ENCODE measurements around the gene TSPAN17. TPM values are rescaled to one million over a fixed set of nuclear protein-coding genes. Genes with fewer than 3 reads are reported as not detected.

Gene TSPAN17
- total RNA-seq, 2 donors from 2014 or later: 24.1 to 37.6 TPM

DNA sequence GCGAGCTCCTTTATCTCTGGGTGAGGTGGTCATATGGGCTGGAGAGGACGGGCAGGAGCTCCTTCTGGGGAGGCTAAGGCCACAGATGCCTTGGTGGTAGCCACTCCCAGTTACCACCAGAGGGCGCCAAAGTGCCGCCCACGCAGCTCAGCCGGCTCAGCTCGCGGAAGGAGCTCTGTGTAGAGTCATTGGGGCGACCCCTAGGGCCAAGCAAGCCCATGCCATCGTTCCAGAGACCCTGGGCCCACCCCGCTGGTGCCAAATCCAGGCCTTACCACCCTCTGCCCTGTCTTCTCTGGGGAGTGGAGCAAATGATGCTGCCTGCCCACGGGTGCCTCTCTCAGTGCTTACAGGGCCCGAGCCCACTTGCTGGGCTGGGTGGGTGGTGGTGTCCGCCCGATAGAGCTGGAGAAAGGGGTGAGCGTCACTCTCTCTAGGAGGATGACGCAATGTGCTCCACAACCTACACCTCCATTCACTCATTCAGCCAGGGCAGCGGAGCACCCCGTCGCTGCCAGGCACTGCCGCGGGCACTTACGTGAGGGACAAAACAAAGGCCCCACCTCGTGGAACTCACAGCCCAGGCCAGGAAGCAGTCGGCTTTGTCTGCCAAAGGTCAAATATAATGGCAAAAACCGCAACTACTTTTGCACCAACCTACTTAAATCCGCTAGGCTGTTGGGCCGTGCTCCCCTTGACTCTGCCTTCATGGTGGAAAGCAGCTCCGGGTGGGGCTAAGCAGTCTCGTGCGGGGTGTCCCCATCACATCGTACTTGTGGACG lies 13.8 kb downstream of the TSPAN17 start:
- WGBS, 2 donors: 38 to 56% methylated on average over 24 to 33 of the region's 33 CpGs
- H3K4me3 ChIP-seq: no peak overlapping the region
- TF ChIP-seq POLR2A (IDR thresholded peaks at IDR 0.05): peak in 1 of 3 donors; percentile 4
- TF ChIP-seq CTCF (IDR thresholded peaks at IDR 0.05): peak; percentile 81 to 98 (median 88)
- H3K27ac ChIP-seq: no peak overlapping the region
- ATAC-seq (peak; percentile 82), DNase-seq (peak; percentile 70 to 77 (median 74))
- H3K4me1 ChIP-seq: peaks cover 5% of the 10 kb centered on the region
- intact Hi-C loops (cut with DNase I): no loop called here
- H3K36me3 ChIP-seq (replicated peaks in 1 of 2; ENCODE audit: insufficient read depth in 1 of 2, low read depth in 2 of 2): no peaks in the 10 kb centered on the region
- H3K27me3 ChIP-seq: peaks cover 0 to 3% of the 10 kb centered on the region in 2 donors
- H3K9me3 ChIP-seq: no peaks in the 10 kb centered on the region

GRCh38 chr5:176661676-176662075 lies 14.4 kb downstream of the TSPAN17 start:
- ATAC-seq: no peak
- Histone ChIP-seq H3K4me1 (peaks cover 5% of the 10 kb centered on the region), H3K36me3 (replicated peaks in 1 of 2; ENCODE audit: insufficient read depth in 1 of 2, low read depth in 2 of 2) (no peaks in the 10 kb centered on the region), H3K9me3 (no peaks in the 10 kb centered on the region), H3K4me3 (no peak overlapping the region), H3K27me3 (peaks cover 0 to 3% of the 10 kb centered on the region in 2 donors), H3K27ac (no peak overlapping the region)
- no peak for DNase-seq
- 68 to 75% methylated on average over 10 of the region's 10 CpGs for WGBS, 2 donors
- intact Hi-C loops (cut with DNase I): no loop called here
- TF ChIP-seq POLR2A (IDR thresholded peaks at IDR 0.05) (no peak), CTCF (IDR thresholded peaks at IDR 0.05) (no peak)

DNA sequence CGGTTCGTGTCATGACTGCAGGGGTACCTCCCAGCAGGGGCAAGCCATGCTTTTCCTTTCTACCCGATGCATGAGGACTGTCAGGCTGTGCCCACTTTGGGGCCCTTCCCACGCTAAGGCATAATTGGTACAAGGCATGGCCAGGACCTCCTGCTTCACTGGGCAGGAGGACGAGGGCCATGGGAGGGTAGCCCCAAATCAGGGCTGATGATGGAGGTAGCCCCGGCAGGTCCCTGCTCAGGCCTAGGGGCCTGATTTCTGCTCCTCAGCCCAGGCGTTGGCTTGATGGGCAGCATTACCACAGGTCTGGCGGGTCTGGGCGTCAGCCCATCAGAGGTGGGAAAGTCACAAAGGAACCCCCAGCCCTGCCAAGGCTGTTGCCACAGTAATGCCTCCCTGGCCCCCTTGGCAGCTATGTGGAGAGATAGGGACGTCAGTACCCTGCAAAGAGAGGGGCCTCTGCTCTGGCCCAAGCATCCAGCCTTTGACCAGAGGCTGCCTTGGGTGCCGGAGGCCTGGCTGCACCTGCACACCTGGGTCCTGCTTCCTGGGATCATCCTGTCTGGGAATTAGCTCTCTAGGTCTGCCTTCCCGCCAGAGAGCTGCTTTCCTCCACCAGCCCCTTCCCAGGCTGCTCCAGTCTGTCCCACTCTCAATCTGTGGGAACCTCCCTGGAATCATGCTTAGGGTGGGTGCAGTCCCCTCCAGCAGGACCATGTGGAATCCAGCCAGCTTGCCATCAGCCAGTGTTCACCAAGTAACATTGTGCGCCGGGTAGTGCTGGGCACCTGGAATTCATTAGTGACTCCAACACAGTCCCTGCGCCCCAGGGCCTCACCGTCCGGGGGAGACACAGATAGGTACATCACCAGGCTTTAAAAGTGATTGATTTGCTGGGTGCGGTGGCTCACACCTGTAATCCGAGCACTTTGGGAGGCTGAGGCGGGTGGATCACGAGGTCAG lies 15.4 kb downstream of the TSPAN17 start:
- TF ChIP-seq CTCF (IDR thresholded peaks at IDR 0.05) (no peak), POLR2A (IDR thresholded peaks at IDR 0.05) (no peak)
- Histone ChIP-seq H3K27ac (no peak overlapping the region), H3K4me3 (no peak overlapping the region), H3K36me3 (replicated peaks in 1 of 2; ENCODE audit: insufficient read depth in 1 of 2, low read depth in 2 of 2) (no peaks in the 10 kb centered on the region), H3K4me1 (peaks cover 5% of the 10 kb centered on the region), H3K9me3 (no peaks in the 10 kb centered on the region), H3K27me3 (peaks cover 0 to 3% of the 10 kb centered on the region in 2 donors)
- WGBS, 2 donors: 75 to 77% methylated on average over 11 to 21 of the region's 21 CpGs
- no peak for DNase-seq
- no peak for ATAC-seq
- intact Hi-C loops (cut with DNase I): no loop called here

DNA sequence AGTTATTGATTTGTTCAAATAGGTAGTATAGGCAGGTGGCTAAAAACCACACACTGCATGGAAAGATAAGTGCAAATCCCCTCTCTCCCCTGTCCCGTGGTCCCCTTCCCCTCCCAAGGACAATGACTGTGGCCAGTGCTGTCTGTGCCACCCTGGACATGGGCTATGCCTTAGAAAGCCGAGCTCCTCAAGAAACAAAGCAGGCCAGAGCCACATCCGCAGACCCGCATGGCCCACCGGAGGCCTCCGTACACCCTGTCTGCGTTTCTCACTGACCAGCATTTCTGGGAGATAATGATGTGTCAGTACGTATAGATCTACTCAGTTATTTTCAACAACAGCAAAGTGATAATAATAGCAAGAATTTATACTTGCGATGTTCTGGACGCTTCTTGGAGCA lies 16.3 kb downstream of the TSPAN17 start:
- intact Hi-C loops (cut with DNase I): no loop called here
- DNase-seq (no peak), ATAC-seq (no peak)
- H3K27ac ChIP-seq: no peak overlapping the region
- no peaks in the 10 kb centered on the region for H3K36me3 ChIP-seq (replicated peaks in 1 of 2; ENCODE audit: insufficient read depth in 1 of 2, low read depth in 2 of 2)
- H3K9me3 ChIP-seq: no peaks in the 10 kb centered on the region
- 74 to 76% methylated on average over 10 of the region's 10 CpGs for WGBS, 2 donors
- no peak overlapping the region for H3K4me3 ChIP-seq
- TF ChIP-seq CTCF (IDR thresholded peaks at IDR 0.05) (no peak), POLR2A (IDR thresholded peaks at IDR 0.05) (no peak)
- peaks cover 0 to 3% of the 10 kb centered on the region in 2 donors for H3K27me3 ChIP-seq
- peaks cover 5% of the 10 kb centered on the region for H3K4me1 ChIP-seq

Data from body of pancreas (tissue), 4 donors.